ENCODE data around the gene VIL1.

- TF ChIP-seq CTCF (IDR thresholded peaks at IDR 0.05; ENCODE audit: insufficient read depth, low read length, poor library complexity, severe bottlenecking) (no peak), EZH2phosphoT487 (conservative IDR thresholded peaks at IDR 0.05; ENCODE audit: low read length) (no peak)
Measured at GRCh38 chr2:218419630-218420216, 800 bp downstream of the VIL1 start.

Measured in SU-DHL-6 (cell line).